CD4-positive, alpha-beta T cell treated with Interferon alpha-2 for 1 hour (primary cell): ENCODE results near the gene MASP1.
"Not testable (repeated sequence)": the region's sequence is repeated elsewhere in the genome, so short reads cannot be mapped to it uniquely, and the experiment has no call there.

Experiments
- DNase-seq, 2 donors: peaks; one replicate each; pipeline ENCODE4 v3.0.0-alpha.2; 2020 to 2022

The MASP1 gene

GRCh38 chr3:187212705-187213104 lies 78.8 kb downstream of the MASP1 start:
- no peak for DNase-seq

GRCh38 chr3:187212196-187212545 lies 79.4 kb downstream of the MASP1 start:
- DNase-seq = no peak

GRCh38 chr3:187211532-187212195 lies 79.9 kb downstream of the MASP1 start:
- no peak for DNase-seq

GRCh38 chr3:187210545-187211327 lies 80.8 kb downstream of the MASP1 start:
- DNase-seq = no peak

- no peak for DNase-seq
Measured at GRCh38 chr3:187210091-187210490, 81.4 kb downstream of the MASP1 start.

GRCh38 chr3:187209491-187209890 lies 82.0 kb downstream of the MASP1 start:
- DNase-seq = no peak

- DNase-seq = no peak
Measured at GRCh38 chr3:187208159-187208558, 83.4 kb downstream of the MASP1 start.

GRCh38 chr3:187207624-187208023 lies 83.9 kb downstream of the MASP1 start:
- DNase-seq = no peak

GRCh38 chr3:187207062-187207461 lies 84.5 kb downstream of the MASP1 start:
- DNase-seq = no peak

GRCh38 chr3:187205683-187206082 lies 85.9 kb downstream of the MASP1 start:
- DNase-seq = no peak

- not testable (repeated sequence) for DNase-seq
Measured at GRCh38 chr3:187199463-187200050, 92.0 kb downstream of the MASP1 start.

GRCh38 chr3:187198490-187198889 lies 93.0 kb downstream of the MASP1 start:
- no peak for DNase-seq

- DNase-seq = no peak
Measured at GRCh38 chr3:187197335-187197649, 94.2 kb downstream of the MASP1 start, which contains the start of gene RTP1. Gene RTP1 (plus strand): TSS chr3:187197486. CDS start chr3:187197516, 30 bp downstream.

GRCh38 chr3:187196573-187197334 lies 94.8 kb downstream of the MASP1 start:
- DNase-seq = no peak

GRCh38 chr3:187193181-187193580 lies 98.4 kb downstream of the MASP1 start:
- DNase-seq = no peak

GRCh38 chr3:187191271-187191670 lies 100.3 kb downstream of the MASP1 start:
- DNase-seq = no peak

GRCh38 chr3:187188931-187189330 lies 102.6 kb downstream of the MASP1 start:
- DNase-seq = no peak

- no peak for DNase-seq
Measured at GRCh38 chr3:187186801-187187421, 104.6 kb downstream of the MASP1 start.

- no peak for DNase-seq
Measured at GRCh38 chr3:187186375-187186774, 105.2 kb downstream of the MASP1 start.

GRCh38 chr3:187185759-187186158 lies 105.8 kb downstream of the MASP1 start:
- no peak for DNase-seq
